ENCODE results near the gene DERA. TPM values are rescaled to one million over a fixed set of nuclear protein-coding genes. Genes with fewer than 3 reads are reported as not detected.

DERA gene
- total RNA-seq, 1 donor from 2014 or later, result 91.2 TPM

DNA sequence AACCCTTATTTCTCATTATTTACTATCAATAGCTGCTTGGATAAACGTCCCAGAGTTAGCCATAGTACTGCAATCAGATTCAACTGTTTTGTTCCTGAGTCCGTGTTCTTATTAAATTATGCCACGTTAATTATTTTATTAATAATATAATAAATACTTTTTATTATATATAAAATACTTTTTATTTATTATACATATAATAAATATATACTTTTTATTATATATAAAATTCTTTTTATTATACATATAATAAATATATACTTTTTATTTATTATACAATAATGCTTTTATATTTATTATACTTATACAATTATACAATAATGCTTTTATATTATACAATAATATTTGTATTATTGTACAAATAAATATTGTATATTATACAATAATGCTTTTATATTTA lies 17.9 kb upstream of the DERA start:
- H3K4me2 ChIP-seq, result peak overlapping the region; percentile 29
- no peaks in the 10 kb centered on the region for H3K9me3 ChIP-seq (ENCODE audit: low read depth)
- H3K36me3 Mint-ChIP-seq, result peaks cover 16% of the 10 kb centered on the region
- H3F3A ChIP-seq (ENCODE audit: low read depth), result peaks cover 36% of the 10 kb centered on the region
- no peaks in the 10 kb centered on the region for H3K4me1 Mint-ChIP-seq
- peak overlapping the region; percentile 45 for H3K27ac ChIP-seq
- no peaks in the 10 kb centered on the region for H3K27me3 Mint-ChIP-seq (ENCODE audit: insufficient read depth, low read depth)
- H3K27ac Mint-ChIP-seq, result no peak overlapping the region
- no peak for DNase-seq (ENCODE audit: low spot score)
- TF ChIP-seq EZH2 (IDR thresholded peaks at IDR 0.05) (no peak), EZH2phosphoT487 (IDR thresholded peaks at IDR 0.05) (no peak)
- TF ChIP-seq, protein P1, sequence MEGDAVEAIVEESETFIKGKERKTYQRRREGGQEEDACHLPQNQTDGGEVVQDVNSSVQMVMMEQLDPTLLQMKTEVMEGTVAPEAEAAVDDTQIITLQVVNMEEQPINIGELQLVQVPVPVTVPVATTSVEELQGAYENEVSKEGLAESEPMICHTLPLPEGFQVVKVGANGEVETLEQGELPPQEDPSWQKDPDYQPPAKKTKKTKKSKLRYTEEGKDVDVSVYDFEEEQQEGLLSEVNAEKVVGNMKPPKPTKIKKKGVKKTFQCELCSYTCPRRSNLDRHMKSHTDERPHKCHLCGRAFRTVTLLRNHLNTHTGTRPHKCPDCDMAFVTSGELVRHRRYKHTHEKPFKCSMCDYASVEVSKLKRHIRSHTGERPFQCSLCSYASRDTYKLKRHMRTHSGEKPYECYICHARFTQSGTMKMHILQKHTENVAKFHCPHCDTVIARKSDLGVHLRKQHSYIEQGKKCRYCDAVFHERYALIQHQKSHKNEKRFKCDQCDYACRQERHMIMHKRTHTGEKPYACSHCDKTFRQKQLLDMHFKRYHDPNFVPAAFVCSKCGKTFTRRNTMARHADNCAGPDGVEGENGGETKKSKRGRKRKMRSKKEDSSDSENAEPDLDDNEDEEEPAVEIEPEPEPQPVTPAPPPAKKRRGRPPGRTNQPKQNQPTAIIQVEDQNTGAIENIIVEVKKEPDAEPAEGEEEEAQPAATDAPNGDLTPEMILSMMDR (IDR thresholded peaks at IDR 0.05), result no peak
- peaks cover 6% of the 10 kb centered on the region for H3K4me1 ChIP-seq
- H3K4me3 ChIP-seq, result no peak overlapping the region
- no peak overlapping the region for H2AFZ ChIP-seq (replicated peaks)
- H3K79me2 ChIP-seq (ENCODE audit: low read depth), result peaks cover 58% of the 10 kb centered on the region
- peaks cover 58% of the 10 kb centered on the region for H3K36me3 ChIP-seq
- H4K20me1 ChIP-seq (ENCODE audit: low read depth), result peaks cover 33% of the 10 kb centered on the region
- H3K9ac ChIP-seq, result no peak overlapping the region
- H3K27me3 ChIP-seq, result no peaks in the 10 kb centered on the region
- no peak overlapping the region for H3K4me3 Mint-ChIP-seq
- H3K9me3 Mint-ChIP-seq, result no peaks in the 10 kb centered on the region

DNA sequence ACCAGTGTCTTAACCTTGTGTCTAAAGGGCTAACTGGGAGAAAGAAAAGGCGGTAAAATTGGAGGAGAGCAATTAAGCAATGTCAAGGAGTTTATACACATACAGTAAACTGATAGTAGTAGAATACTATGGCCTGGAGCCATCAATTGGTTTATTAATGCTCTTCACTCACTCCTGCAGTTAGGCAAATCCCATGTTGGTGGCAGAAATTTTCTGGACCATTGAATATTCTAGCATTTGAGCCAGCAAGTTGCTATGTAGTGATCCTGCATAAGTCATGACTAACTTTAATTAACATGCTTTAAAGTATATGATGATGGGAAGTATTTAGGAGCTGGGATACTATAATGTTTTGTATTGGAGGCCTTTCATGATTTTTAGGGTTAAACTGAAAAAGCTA lies 14.3 kb upstream of the DERA start:
- no peak overlapping the region for H3K27ac Mint-ChIP-seq
- Histone ChIP-seq H3K4me3 (no peak overlapping the region), H3F3A (ENCODE audit: low read depth) (peaks cover 33% of the 10 kb centered on the region), H3K9ac (no peak overlapping the region), H3K9me3 (ENCODE audit: low read depth) (no peaks in the 10 kb centered on the region), H3K27me3 (no peaks in the 10 kb centered on the region), H3K4me2 (no peak overlapping the region), H3K36me3 (peaks cover 56% of the 10 kb centered on the region), H4K20me1 (ENCODE audit: low read depth) (peaks cover 30% of the 10 kb centered on the region), H3K4me1 (peaks cover 6% of the 10 kb centered on the region), H3K27ac (no peak overlapping the region), H3K79me2 (ENCODE audit: low read depth) (peaks cover 28% of the 10 kb centered on the region), H2AFZ (replicated peaks) (no peak overlapping the region)
- no peak overlapping the region for H3K4me3 Mint-ChIP-seq
- H3K27me3 Mint-ChIP-seq (ENCODE audit: insufficient read depth, low read depth), result no peaks in the 10 kb centered on the region
- peaks cover 16% of the 10 kb centered on the region for H3K36me3 Mint-ChIP-seq
- H3K9me3 Mint-ChIP-seq, result no peaks in the 10 kb centered on the region
- TF ChIP-seq EZH2phosphoT487 (IDR thresholded peaks at IDR 0.05), result no peak
- TF ChIP-seq, protein P1 (IDR thresholded peaks at IDR 0.05), result no peak
- TF ChIP-seq EZH2 (IDR thresholded peaks at IDR 0.05), result no peak
- no peak for DNase-seq (ENCODE audit: low spot score)
- H3K4me1 Mint-ChIP-seq, result no peaks in the 10 kb centered on the region

DNA sequence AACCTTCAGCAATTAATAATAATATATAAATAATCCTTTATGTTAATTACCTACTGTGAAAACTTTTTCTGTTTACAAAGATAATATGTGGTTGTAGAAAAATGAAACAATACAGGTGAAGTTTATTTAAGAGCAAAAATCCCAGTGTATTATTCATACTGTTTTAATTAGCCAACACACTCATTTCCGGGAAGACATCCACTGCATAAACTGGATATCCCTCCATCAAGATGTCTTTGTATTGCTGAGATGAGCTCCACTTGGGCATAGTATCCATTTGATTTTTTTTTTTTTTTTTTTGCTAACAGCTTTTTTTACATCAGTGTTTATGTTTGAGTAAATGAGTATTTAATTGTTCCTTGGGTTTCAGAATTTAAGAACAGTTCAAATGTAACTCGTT lies 13.7 kb upstream of the DERA start:
- Mint-ChIP-seq H3K27me3 (ENCODE audit: insufficient read depth, low read depth) (no peaks in the 10 kb centered on the region), H3K27ac (no peak overlapping the region), H3K9me3 (no peaks in the 10 kb centered on the region), H3K36me3 (peaks cover 21% of the 10 kb centered on the region), H3K4me1 (no peaks in the 10 kb centered on the region), H3K4me3 (no peak overlapping the region)
- no peak overlapping the region for H3K4me2 ChIP-seq
- no peaks in the 10 kb centered on the region for H3K9me3 ChIP-seq (ENCODE audit: low read depth)
- no peak overlapping the region for H3K9ac ChIP-seq
- no peak overlapping the region for H2AFZ ChIP-seq (replicated peaks)
- H3K27ac ChIP-seq, result no peak overlapping the region
- no peak overlapping the region for H3K4me3 ChIP-seq
- peaks cover 32% of the 10 kb centered on the region for H3F3A ChIP-seq (ENCODE audit: low read depth)
- DNase-seq (ENCODE audit: low spot score), result no peak
- peaks cover 22% of the 10 kb centered on the region for H3K79me2 ChIP-seq (ENCODE audit: low read depth)
- peaks cover 6% of the 10 kb centered on the region for H3K4me1 ChIP-seq
- no peaks in the 10 kb centered on the region for H3K27me3 ChIP-seq
- H3K36me3 ChIP-seq, result peaks cover 50% of the 10 kb centered on the region
- TF ChIP-seq EZH2 (IDR thresholded peaks at IDR 0.05) (no peak), EZH2phosphoT487 (IDR thresholded peaks at IDR 0.05) (no peak)
- TF ChIP-seq, protein P1 (IDR thresholded peaks at IDR 0.05), result no peak
- peaks cover 28% of the 10 kb centered on the region for H4K20me1 ChIP-seq (ENCODE audit: low read depth)
